Upper lobe of left lung (tissue), 6 donors: ENCODE results near the gene SEC16A. TPM values are rescaled to one million over a fixed set of nuclear protein-coding genes. Genes with fewer than 3 reads are reported as not detected.
A peak's percentile ranks its signal among the peaks of the same experiment; 100 is the strongest.

Experiments
- ATAC-seq, 2 donors: fragments of 200-7000 bp; cut with Tn5 transposase; one replicate each; pipeline ENCODE4 v1.9.1; 2022; ENCODE audit warnings: mild to moderate bottlenecking in 2 of 2, moderate library complexity in 2 of 2; ENCODE audit not compliant: low FRiP score in 2 of 2
- DNase-seq, 2 donors: peaks; one replicate each; pipeline ENCODE4 v3.0.0-alpha.2; 2019 to 2020
- H3K27ac ChIP-seq, 4 donors: fragments of 200-600 bp; sonication (generic); one replicate each; pipeline ENCODE4 v1.5.1; 2016 to 2019
- H3K27me3 ChIP-seq, 4 donors: fragments of 200-600 bp; sonication (generic); one replicate each; pipeline ENCODE4 v1.5.1; 2017 to 2019
- H3K36me3 ChIP-seq, 4 donors: fragments of 200-600 bp; sonication (generic); one replicate each; pipeline ENCODE4 v1.5.1; 2016 to 2019
- H3K4me1 ChIP-seq, 4 donors: fragments of 200-600 bp; sonication (generic); one replicate each; pipeline ENCODE4 v1.5.1; 2018 to 2019
- H3K4me3 ChIP-seq, 4 donors: fragments of 200-600 bp; sonication (generic); one replicate each; pipeline ENCODE4 v1.5.1; 2017 to 2019; ENCODE audit warnings: mild to moderate bottlenecking in 2 of 4, moderate library complexity in 1 of 4
- H3K9me3 ChIP-seq, 4 donors: fragments of 200-600 bp; sonication (generic); one replicate each; pipeline ENCODE4 v1.5.1; 2018 to 2019
- CTCF ChIP-seq, 6 experiments: fragments of 450-650 bp in 4 of 6; fragments of 200-600 bp in 2 of 6; sonication (generic) in 2 of 6; IDR thresholded peaks; one replicate each; pipeline ENCODE4 v1.5.1; 2016 to 2019; ENCODE audit warnings: antibody characterized with exemption in 6 of 6
- EP300 ChIP-seq, 4 donors: sonication (generic); formaldehyde crosslinking; IDR thresholded peaks; one replicate each; pipeline ENCODE4 v1.5.1; 2017; ENCODE audit warnings: antibody characterized with exemption in 4 of 4, control low read depth in 2 of 4
- POLR2A ChIP-seq, 4 donors: fragments of 450-650 bp; IDR thresholded peaks; one replicate each; pipeline ENCODE4 v1.5.1; 2016 to 2017; ENCODE audit warnings: antibody characterized with exemption in 4 of 4, mild to moderate bottlenecking in 2 of 4
- POLR2AphosphoS5 ChIP-seq, 2 donors: sonication (generic); formaldehyde crosslinking; IDR thresholded peaks; one replicate each; pipeline ENCODE4 v1.5.1; 2017; ENCODE audit warnings: antibody characterized with exemption in 2 of 2
- WGBS, 2 donors: methylation state at CpG; one replicate each; pipeline ENCODE4 v1.1.5; 2017 to 2018; 5-methylcytosine and 5-hydroxymethylcytosine counted together
- total RNA-seq, 6 donors: library from RNA; depleted of rRNA in 4 of 6; stranded (reverse); fragments of >200 nt in 4 of 6; gene quantifications; one replicate each; pipeline versions ENCODE4 v1.1.0 to v1.2.1, GENCODE V29; 2016 to 2021
- donor health status: DM: no; HTN: no; CAD: no; lungs with moderate emphysema.
- donor health status: DM: no; HTN: yes; CAD: no; lungs with severe emphysema.

The SEC16A gene
- total RNA-seq, 6 donors from 2014 or later: 64.1 to 89.1 (median 72.1) TPM

GRCh38 chr9:136489731-136490130 lies 6.9 kb upstream of the SEC16A start:
- Histone ChIP-seq H3K4me1 (peaks cover 9 to 36% (median 17%) of the 10 kb centered on the region in 4 donors), H3K9me3 (no peaks in the 10 kb centered on the region), H3K27me3 (no peaks in the 10 kb centered on the region), H3K4me3 (no peak overlapping the region), H3K36me3 (peaks cover 0 to 4% (median 3%) of the 10 kb centered on the region in 4 donors), H3K27ac (no peak overlapping the region)
- ATAC-seq (no peak), DNase-seq (no peak)
- TF ChIP-seq EP300 (IDR thresholded peaks at IDR 0.05) (no peak), POLR2AphosphoS5 (IDR thresholded peaks at IDR 0.05) (no peak), CTCF (IDR thresholded peaks at IDR 0.05) (no peak), POLR2A (IDR thresholded peaks at IDR 0.05) (no peak)
- WGBS, 2 donors: 88 to 92% methylated on average over 11 to 17 of the region's 17 CpGs

- no peaks in the 10 kb centered on the region for H3K27me3 ChIP-seq
- no peaks in the 10 kb centered on the region for H3K9me3 ChIP-seq
- H3K36me3 ChIP-seq: no peaks in the 10 kb centered on the region
- peak; percentile 84 to 92 for DNase-seq
- TF ChIP-seq POLR2A (IDR thresholded peaks at IDR 0.05) (no peak), CTCF (IDR thresholded peaks at IDR 0.05) (peak; percentile 95 to 99 (median 98)), POLR2AphosphoS5 (IDR thresholded peaks at IDR 0.05) (no peak), EP300 (IDR thresholded peaks at IDR 0.05) (no peak)
- H3K4me1 ChIP-seq: peaks cover 19 to 41% (median 26%) of the 10 kb centered on the region in 4 donors
- H3K4me3 ChIP-seq: no peak overlapping the region
- no peak overlapping the region for H3K27ac ChIP-seq
- ATAC-seq: peak; percentile 51 to 74
- 31 to 35% methylated on average over 22 of the region's 22 CpGs for WGBS, 2 donors
Observed at GRCh38 chr9:136488247-136489214, 5.7 kb upstream of the SEC16A start.

- TF ChIP-seq POLR2A (IDR thresholded peaks at IDR 0.05) (no peak), EP300 (IDR thresholded peaks at IDR 0.05) (no peak), POLR2AphosphoS5 (IDR thresholded peaks at IDR 0.05) (no peak), CTCF (IDR thresholded peaks at IDR 0.05) (no peak)
- 86 to 87% methylated on average over 5 to 7 of the region's 7 CpGs for WGBS, 2 donors
- Histone ChIP-seq H3K9me3 (no peaks in the 10 kb centered on the region), H3K27ac (no peak overlapping the region), H3K4me3 (no peak overlapping the region), H3K4me1 (peaks cover 18 to 34% (median 21%) of the 10 kb centered on the region in 4 donors), H3K36me3 (no peaks in the 10 kb centered on the region), H3K27me3 (no peaks in the 10 kb centered on the region)
- DNase-seq: no peak
- no peak for ATAC-seq
Observed at GRCh38 chr9:136487672-136488071, 4.8 kb upstream of the SEC16A start.

- Histone ChIP-seq H3K27me3 (no peaks in the 10 kb centered on the region), H3K36me3 (no peaks in the 10 kb centered on the region), H3K27ac (no peak overlapping the region), H3K4me3 (no peak overlapping the region), H3K9me3 (no peaks in the 10 kb centered on the region), H3K4me1 (peaks cover 20 to 37% (median 22%) of the 10 kb centered on the region in 4 donors)
- 83 to 93% methylated on average over 6 to 17 of the region's 18 CpGs for WGBS, 2 donors
- ATAC-seq (no peak), DNase-seq (no peak)
- TF ChIP-seq POLR2AphosphoS5 (IDR thresholded peaks at IDR 0.05): no peak
- no peak for TF ChIP-seq CTCF (IDR thresholded peaks at IDR 0.05)
- TF ChIP-seq EP300 (IDR thresholded peaks at IDR 0.05): no peak
- no peak for TF ChIP-seq POLR2A (IDR thresholded peaks at IDR 0.05)
Observed at GRCh38 chr9:136486823-136487620, 4.2 kb upstream of the SEC16A start.
